ENCODE results near the gene CCL19.

The CCL19 gene

GRCh38 chr9:34644766-34645314 lies 46.2 kb downstream of the CCL19 start:
- H3K27me3 ChIP-seq (ENCODE audit: insufficient read depth, poor library complexity, severe bottlenecking) = no peaks in the 10 kb centered on the region
- H3K27ac ChIP-seq (ENCODE audit: poor library complexity, severe bottlenecking) = no peak overlapping the region
- H3K36me3 ChIP-seq (ENCODE audit: low read depth) = peaks cover 21% of the 10 kb centered on the region; the same call in 1 of the 2 replicates
- DNase-seq (ENCODE audit: low spot score) (no peak), ATAC-seq (ENCODE audit: low read depth) (no peak)
- no peaks in the 10 kb centered on the region for H3K9me3 ChIP-seq (ENCODE audit: severe bottlenecking)
- peaks cover 7% of the 10 kb centered on the region for H3K4me1 ChIP-seq (ENCODE audit: insufficient read depth, poor library complexity, severe bottlenecking)
- H3K4me3 ChIP-seq (ENCODE audit: severe bottlenecking) = no peak overlapping the region
- TF ChIP-seq, protein P1, sequence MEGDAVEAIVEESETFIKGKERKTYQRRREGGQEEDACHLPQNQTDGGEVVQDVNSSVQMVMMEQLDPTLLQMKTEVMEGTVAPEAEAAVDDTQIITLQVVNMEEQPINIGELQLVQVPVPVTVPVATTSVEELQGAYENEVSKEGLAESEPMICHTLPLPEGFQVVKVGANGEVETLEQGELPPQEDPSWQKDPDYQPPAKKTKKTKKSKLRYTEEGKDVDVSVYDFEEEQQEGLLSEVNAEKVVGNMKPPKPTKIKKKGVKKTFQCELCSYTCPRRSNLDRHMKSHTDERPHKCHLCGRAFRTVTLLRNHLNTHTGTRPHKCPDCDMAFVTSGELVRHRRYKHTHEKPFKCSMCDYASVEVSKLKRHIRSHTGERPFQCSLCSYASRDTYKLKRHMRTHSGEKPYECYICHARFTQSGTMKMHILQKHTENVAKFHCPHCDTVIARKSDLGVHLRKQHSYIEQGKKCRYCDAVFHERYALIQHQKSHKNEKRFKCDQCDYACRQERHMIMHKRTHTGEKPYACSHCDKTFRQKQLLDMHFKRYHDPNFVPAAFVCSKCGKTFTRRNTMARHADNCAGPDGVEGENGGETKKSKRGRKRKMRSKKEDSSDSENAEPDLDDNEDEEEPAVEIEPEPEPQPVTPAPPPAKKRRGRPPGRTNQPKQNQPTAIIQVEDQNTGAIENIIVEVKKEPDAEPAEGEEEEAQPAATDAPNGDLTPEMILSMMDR (IDR thresholded peaks at IDR 0.05; ENCODE audit: poor library complexity, severe bottlenecking) = no peak

DNA sequence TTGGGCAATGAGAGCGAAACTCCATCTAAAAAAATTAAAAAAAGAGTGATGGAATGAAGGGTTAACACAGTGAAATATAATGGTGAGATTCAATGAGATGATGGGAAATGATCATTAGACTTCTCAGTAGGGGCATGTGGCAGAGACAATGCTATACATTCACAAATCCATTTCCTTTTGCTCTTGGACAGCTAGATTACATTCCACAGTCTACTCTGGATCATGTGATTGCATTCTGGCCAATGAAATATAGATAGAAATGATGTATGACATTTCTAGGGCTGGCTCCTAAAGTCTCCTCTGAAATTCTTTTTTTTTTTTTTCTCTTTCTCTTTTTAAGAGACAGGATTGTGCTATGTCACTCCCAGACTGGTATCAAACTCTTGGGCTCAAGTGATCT lies 48.4 kb downstream of the CCL19 start:
- peaks cover 6% of the 10 kb centered on the region for H3K4me1 ChIP-seq (ENCODE audit: insufficient read depth, poor library complexity, severe bottlenecking)
- H3K9me3 ChIP-seq (ENCODE audit: severe bottlenecking) = no peaks in the 10 kb centered on the region
- H3K36me3 ChIP-seq (ENCODE audit: low read depth) = no peaks in the 10 kb centered on the region
- TF ChIP-seq, protein P1 (IDR thresholded peaks at IDR 0.05; ENCODE audit: poor library complexity, severe bottlenecking) = no peak
- no peak overlapping the region for H3K27ac ChIP-seq (ENCODE audit: poor library complexity, severe bottlenecking)
- no peak for ATAC-seq (ENCODE audit: low read depth)
- no peak for DNase-seq (ENCODE audit: low spot score)
- no peaks in the 10 kb centered on the region for H3K27me3 ChIP-seq (ENCODE audit: insufficient read depth, poor library complexity, severe bottlenecking)
- H3K4me3 ChIP-seq (ENCODE audit: severe bottlenecking) = no peak overlapping the region

All from RWPE2 (cell line).